EH (cell line): Measurements from ENCODE around the gene YBX1.
"Not testable (repeated sequence)": the region's sequence is repeated elsewhere in the genome, so short reads cannot be mapped to it uniquely, and the experiment has no call there.

Source experiments
- DNase-seq: peaks from one replicate; pipeline ENCODE4 v3.0.0-alpha.2; 2015; ENCODE audit warnings: low read depth

Gene YBX1

DNA sequence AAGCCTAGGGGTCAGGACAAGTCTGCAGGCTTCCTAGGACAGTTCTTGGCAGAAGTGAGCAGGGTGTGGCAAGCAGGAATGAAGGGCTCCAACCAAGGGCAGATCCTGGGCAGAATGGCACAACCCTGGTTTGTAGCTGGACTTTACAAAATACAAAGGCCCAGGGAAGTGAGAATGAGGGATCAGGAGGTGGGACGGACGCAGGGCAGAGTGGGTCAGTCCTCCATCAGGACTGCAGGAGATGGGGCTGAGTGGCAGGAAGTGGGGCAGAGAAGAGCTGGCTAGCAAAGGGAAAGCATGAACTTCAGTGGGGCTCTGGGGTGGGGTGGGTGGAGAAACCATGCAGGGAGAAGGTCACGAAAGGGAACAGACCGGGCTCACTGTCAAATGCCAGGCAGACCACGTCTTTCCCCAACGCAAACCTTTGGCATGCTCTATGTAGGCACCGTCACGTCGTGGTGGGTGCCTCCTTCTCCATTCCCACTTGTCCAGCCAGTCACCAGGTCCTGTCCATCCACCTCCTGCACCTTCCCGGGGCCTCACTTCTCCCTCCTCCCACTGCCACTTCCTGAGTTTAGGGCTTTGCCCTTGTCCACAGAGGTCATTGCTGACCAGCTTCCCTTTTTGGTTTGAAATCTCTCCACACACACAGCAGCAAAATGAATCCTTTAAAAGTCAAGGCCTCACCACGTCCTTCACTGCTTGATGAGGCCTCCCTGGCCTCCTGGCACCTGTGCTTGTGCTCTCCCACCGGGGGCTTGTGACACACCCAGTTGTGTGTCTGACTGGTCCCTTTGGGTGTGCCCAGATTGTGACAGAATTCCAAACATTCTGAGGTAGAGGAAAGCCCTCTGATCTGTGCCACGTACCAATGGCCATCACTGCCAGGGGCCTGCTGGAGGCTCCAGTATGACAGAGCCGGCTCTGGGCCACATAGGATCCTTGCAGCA, 66.5 kb downstream of the YBX1 start:
- DNase-seq = no peak

DNA sequence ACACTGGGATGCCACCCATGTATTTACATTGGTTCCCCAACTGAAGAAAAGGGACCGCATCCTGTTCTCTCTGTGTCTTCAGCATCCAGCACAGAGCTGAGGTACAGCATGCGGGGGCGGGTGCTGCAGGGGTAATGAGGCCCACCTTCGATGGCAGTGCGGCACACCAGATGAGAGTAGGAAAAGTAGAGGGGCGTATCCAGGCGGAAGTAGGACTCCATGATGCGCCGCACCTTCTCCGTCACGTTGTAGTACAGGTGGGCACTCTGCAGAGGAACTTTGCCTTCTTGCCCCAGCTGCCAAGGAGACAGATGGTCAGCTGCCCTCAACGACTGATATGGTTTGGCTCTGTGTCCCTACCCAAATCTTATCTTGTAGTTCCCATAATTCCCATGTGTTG, 67.8 kb downstream of the YBX1 start:
- DNase-seq = no peak

DNA sequence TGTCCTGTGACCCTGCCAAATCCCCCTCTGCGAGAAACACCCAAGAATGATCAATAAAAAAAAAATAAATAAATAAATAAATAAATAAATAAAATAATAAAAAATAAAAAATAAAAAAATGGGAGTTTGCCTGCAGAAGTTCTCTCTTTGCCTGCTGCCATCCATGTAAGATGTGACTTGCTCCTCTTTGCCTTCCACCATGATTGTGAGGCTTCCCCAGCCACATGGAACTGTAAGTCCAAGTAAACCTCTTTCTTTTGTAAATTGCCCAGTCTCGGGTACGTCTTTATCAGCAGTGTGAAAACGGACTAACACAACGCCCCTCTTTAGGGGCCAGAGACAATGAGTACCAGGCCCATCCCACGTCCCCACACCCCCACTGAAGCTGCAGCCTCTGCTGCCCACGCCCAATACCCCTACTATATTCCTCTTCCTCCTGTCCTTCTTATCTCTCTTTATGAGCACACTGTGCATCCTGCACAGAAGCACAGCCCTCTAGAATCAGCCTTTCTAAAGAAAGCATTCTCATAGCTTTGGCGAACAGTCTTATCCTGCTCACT, 69.4 kb downstream of the YBX1 start:
- not testable (repeated sequence) for DNase-seq

DNA sequence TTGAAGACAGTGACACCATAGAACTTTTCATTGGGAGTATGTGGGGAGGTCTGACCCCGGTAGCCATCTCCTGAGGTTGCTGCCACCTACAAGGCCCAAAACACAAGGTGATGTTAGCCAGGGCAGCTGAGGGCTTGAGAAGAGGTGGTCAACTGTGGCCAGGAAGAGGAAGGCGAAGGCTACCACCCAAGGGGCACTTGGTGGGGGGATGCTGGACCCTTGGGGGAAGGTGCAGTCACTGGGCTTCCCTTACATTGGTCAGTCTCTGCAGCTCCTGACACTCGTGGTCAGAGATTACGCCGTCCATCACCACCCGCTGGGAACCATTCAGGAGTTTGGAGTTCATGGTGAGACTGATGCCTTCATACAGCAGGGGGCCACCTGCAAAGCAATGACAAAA, 70.1 kb downstream of the YBX1 start:
- DNase-seq = no peak

DNA sequence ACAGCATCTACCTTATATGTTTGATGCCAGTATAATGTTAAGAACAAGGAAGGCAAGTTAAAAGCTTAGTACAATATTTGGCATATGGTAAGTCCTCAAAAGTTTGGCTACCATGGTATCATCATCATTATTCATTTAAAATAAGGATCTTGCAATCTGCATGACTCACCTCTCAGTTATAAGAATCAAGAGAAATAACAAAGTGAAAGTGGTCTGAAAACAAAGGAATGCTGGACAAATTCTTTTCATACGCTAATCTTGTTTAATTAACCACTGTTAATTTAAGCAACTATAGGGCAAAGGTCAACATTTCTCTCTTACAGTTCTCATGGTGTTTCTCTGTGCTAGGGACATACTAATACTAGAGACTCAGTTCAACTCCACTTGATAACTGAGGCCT, 70.9 kb downstream of the YBX1 start:
- peak; percentile 79 for DNase-seq
